NCI-H748 (cell line): ENCODE data around the gene C14orf132.

Source experiments
- DNase-seq: peaks from one replicate; lab custom pipeline; 2025; ENCODE audit not compliant: unreplicated experiment; lab: John Stamatoyannopoulos, UW

Gene C14orf132

DNA sequence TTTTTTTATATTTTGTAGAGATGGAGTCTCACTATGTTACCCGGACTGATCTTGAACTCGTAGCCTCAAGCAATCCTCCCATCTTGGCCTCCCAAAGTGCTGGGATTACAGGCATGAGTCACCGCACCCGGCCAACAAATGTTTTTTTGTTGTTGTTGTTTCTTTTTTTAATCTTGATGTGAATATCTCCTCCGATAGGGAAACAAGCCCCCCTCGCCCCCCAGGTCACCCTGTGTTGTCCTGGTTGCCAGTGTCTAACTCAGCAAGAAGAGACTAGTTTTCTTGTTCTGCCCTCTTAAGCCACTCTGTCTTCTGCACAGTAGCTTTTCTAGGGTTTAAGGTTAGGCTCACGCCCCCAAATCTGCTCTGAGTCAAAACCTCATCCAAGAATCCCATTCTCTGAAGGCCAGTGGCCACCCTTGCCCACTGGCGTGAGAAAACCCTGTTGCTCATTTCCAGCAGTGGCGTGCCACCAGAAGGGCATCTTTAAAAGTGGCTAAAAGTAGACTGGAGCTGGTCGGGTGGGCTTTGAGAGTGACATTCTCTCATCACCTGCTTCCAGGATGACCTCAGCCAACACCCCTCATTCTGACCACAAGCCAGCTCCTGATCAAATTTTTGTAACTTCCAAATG, 42.7 kb downstream of the C14orf132 start:
- no peak for DNase-seq

- DNase-seq, result no peak
Observed at GRCh38 chr14:96082420-96083300, 43.5 kb downstream of the C14orf132 start.

- peak; percentile 75 for DNase-seq
Observed at GRCh38 chr14:96083667-96084320, 44.6 kb downstream of the C14orf132 start.

GRCh38 chr14:96084796-96085195, 45.6 kb downstream of the C14orf132 start:
- peak; percentile 22 for DNase-seq

GRCh38 chr14:96085369-96085768, 46.2 kb downstream of the C14orf132 start:
- DNase-seq, result no peak

- DNase-seq, result no peak
Observed at GRCh38 chr14:96086032-96086431, 46.9 kb downstream of the C14orf132 start.

DNA sequence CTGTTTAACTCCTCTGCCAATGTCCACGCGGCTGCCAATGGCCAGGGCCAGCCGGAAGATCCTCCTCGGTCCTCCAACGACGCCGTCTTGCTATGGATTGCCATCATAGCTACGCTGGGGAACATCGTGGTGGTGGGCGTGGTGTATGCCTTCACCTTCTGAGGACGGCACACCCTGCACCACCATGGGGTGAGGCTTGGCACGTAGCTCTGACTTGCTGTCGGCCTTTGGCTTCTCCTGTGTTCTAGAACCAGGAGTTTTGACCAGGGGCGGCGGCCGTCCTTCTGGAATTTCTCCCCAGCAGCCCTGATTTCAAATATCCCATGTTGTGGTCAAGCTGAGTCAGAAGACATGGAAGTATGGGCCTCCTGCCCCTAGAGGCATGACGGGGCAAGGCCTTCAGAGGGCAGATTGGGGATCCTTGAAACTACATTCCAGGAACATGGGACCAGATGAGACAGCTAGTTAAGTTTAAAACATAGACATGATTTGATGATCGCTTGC, 47.5 kb downstream of the C14orf132 start:
- DNase-seq, result no peak

GRCh38 chr14:96088074-96088473, 48.9 kb downstream of the C14orf132 start:
- no peak for DNase-seq

DNA sequence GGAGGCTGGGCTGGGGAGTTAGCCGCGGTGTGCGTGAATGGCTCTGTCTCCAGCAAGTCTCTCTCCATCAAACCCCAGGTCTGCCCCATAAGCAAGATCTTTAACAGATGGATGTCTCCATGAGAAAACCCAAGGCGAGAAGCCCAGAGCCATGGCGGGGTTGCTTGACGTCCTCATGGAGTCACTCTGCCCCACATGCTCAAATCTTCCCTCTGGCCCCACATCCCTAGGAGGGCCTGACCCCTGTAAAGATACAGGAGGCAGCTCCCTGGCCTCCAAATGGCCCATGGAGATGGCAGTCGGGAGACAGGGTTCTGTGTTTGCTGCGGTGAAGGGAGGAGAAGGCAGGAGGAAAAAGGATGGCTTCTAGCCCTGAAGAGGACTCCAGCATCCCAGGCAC, 49.3 kb downstream of the C14orf132 start:
- no peak for DNase-seq

GRCh38 chr14:96088911-96089310, 49.7 kb downstream of the C14orf132 start:
- DNase-seq, result no peak

GRCh38 chr14:96089401-96089800, 50.2 kb downstream of the C14orf132 start:
- DNase-seq, result no peak

DNA sequence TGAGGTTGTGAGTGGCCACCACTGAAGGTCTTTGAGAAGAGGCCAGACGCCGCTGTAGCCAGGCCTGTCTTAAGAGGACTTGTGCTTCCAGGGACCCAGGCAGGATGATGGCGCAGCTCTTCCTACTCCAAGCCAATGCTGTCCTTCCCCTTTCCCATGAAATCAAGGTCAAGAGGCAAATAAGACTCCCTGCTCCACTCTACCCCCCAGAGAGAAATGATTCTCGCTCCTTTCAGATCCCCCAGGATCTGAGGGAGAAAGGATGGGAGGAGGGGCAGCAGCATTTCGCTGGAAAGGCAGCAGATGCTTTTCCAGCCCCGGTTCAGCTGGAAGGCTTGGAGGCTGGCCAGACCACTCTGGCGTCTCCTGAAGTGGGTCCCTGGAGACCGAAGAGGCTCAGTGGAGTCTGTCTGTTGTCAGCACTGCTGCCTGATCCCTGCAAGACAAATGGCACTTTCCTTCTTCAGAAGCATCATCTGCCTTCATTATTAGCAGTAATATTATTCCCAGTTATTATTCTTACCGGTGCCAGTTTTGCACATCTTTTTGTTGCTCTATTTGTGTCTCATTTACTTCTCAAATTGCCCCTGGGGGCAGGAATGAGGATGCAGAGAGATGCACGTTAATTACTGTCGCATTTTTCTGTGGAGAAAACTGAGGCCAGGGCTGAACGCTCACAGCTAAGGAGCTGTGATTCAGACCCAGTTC, 51.4 kb downstream of the C14orf132 start:
- peak; percentile 83 for DNase-seq

- no peak for DNase-seq
Observed at GRCh38 chr14:96091149-96091693, 52.1 kb downstream of the C14orf132 start.

- DNase-seq, result no peak
Observed at GRCh38 chr14:96091941-96092411, 52.8 kb downstream of the C14orf132 start.

GRCh38 chr14:96092936-96093335, 53.8 kb downstream of the C14orf132 start:
- no peak for DNase-seq

GRCh38 chr14:96094211-96094610, 55.0 kb downstream of the C14orf132 start:
- no peak for DNase-seq

- DNase-seq, result no peak
Observed at GRCh38 chr14:96094656-96095055, 55.5 kb downstream of the C14orf132 start.

DNA sequence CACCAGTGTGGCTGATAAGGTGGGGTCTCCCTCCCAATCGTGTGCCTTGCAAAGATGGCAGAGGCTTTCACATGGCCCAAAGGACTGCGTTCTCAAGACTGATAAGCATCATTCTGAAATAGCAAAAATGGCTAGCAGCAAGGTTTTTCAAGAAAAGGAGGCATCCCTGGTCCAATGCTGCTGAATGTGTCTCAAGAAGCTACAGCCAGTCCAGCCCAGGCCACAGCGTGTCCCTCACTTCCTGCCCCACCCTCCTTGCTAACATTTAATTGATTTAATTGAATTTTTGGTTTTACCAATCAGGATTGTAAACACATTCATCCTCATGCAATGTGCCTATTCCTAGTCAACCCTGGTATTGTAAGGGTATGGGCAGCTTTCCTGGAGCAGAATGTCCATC, 55.9 kb downstream of the C14orf132 start:
- peak; percentile 35 for DNase-seq

GRCh38 chr14:96095581-96096476, 56.7 kb downstream of the C14orf132 start:
- peak; percentile 97 for DNase-seq
